Measurements from ENCODE around the gene FNBP1.

FNBP1 gene

GRCh38 chr9:130042406-130042884, 544 bp downstream of the FNBP1 start:
- Histone ChIP-seq H3K4me3 (ENCODE audit: low read depth, low read length) (peak overlapping the region; percentile 93), H3K27me3 (no peaks in the 10 kb centered on the region), H3K9me3 (no peaks in the 10 kb centered on the region), H3K4me1 (peaks cover 4% of the 10 kb centered on the region), H3K36me3 (peaks cover 4% of the 10 kb centered on the region; the same call in 1 of the 2 replicates)
- no peak for TF ChIP-seq CTCF (IDR thresholded peaks at IDR 0.05; ENCODE audit: low read depth, low read length)
- peak; percentile 42 for DNase-seq

GRCh38 chr9:130041648-130042405, 1.2 kb downstream of the FNBP1 start:
- peaks cover 4% of the 10 kb centered on the region; the same call in 1 of the 2 replicates for H3K36me3 ChIP-seq
- no peaks in the 10 kb centered on the region for H3K9me3 ChIP-seq
- no peak for TF ChIP-seq CTCF (IDR thresholded peaks at IDR 0.05; ENCODE audit: low read depth, low read length)
- peaks cover 4% of the 10 kb centered on the region for H3K4me1 ChIP-seq
- peak overlapping the region; percentile 93 for H3K4me3 ChIP-seq (ENCODE audit: low read depth, low read length)
- H3K27me3 ChIP-seq: no peaks in the 10 kb centered on the region
- DNase-seq: peak; percentile 38

- Histone ChIP-seq H3K4me1 (peaks cover 6% of the 10 kb centered on the region), H3K27me3 (no peaks in the 10 kb centered on the region), H3K36me3 (peaks cover 4% of the 10 kb centered on the region; the same call in 1 of the 2 replicates), H3K9me3 (no peaks in the 10 kb centered on the region), H3K4me3 (ENCODE audit: low read depth, low read length) (peak overlapping the region; percentile 93)
- DNase-seq: no peak
- no peak for TF ChIP-seq CTCF (IDR thresholded peaks at IDR 0.05; ENCODE audit: low read depth, low read length)
Measured at GRCh38 chr9:130040984-130041647, 1.9 kb downstream of the FNBP1 start.

- DNase-seq: peak; percentile 54
- TF ChIP-seq CTCF (IDR thresholded peaks at IDR 0.05; ENCODE audit: low read depth, low read length): peak; percentile 53
- no peaks in the 10 kb centered on the region for H3K27me3 ChIP-seq
- H3K9me3 ChIP-seq: no peaks in the 10 kb centered on the region
- H3K4me3 ChIP-seq (ENCODE audit: low read depth, low read length): no peak overlapping the region
- peaks cover 4% of the 10 kb centered on the region; the same call in 1 of the 2 replicates for H3K36me3 ChIP-seq
- peaks cover 6% of the 10 kb centered on the region for H3K4me1 ChIP-seq
Measured at GRCh38 chr9:130039528-130040147, 3.4 kb downstream of the FNBP1 start.

- Histone ChIP-seq H3K36me3 (no peaks in the 10 kb centered on the region; the same call in 1 of the 2 replicates), H3K27me3 (no peaks in the 10 kb centered on the region), H3K9me3 (no peaks in the 10 kb centered on the region), H3K4me3 (ENCODE audit: low read depth, low read length) (no peak overlapping the region), H3K4me1 (peaks cover 4% of the 10 kb centered on the region)
- no peak for TF ChIP-seq CTCF (IDR thresholded peaks at IDR 0.05; ENCODE audit: low read depth, low read length)
- no peak for DNase-seq
Measured at GRCh38 chr9:130036099-130036498, 6.9 kb downstream of the FNBP1 start.

Data from BE2C (cell line).